HFFc6 (cell line): ENCODE data around the gene IL18BP. TPM values are rescaled to one million over a fixed set of nuclear protein-coding genes. Genes with fewer than 3 reads are reported as not detected.

Source experiments
- DNase-seq: peaks from one replicate; pipeline ENCODE4 v3.0.0-alpha.2; 2018
- H3K27ac Mint-ChIP-seq: 2 replicates; pipeline ENCODE4 v1.8.0; 2020; ENCODE audit warnings: mild to moderate bottlenecking, mixed read lengths
- H3K27me3 Mint-ChIP-seq: 2 replicates; pipeline ENCODE4 v1.8.0; 2021; ENCODE audit warnings: mild to moderate bottlenecking, moderate library complexity, mixed read lengths; ENCODE audit not compliant: insufficient read depth
- H3K36me3 Mint-ChIP-seq: 2 replicates; pipeline ENCODE4 v1.8.0; 2021; ENCODE audit warnings: low read depth, mixed read lengths
- H3K4me1 Mint-ChIP-seq: 2 replicates; pipeline ENCODE4 v1.8.0; 2020; ENCODE audit warnings: low read depth, mixed read lengths
- H3K4me3 Mint-ChIP-seq: 2 replicates; pipeline ENCODE4 v1.8.0; 2020; ENCODE audit warnings: mild to moderate bottlenecking, moderate library complexity, mixed read lengths
- H3K9me3 Mint-ChIP-seq: 2 replicates; pipeline ENCODE4 v1.8.0; 2020; ENCODE audit warnings: mild to moderate bottlenecking, mixed read lengths
- CTCF ChIP-seq: fragments of 200-600 bp; sonication (generic); IDR thresholded peaks from 2 replicates; pipeline ENCODE4 v1.5.0; 2021; ENCODE audit warnings: antibody characterized with exemption, mild to moderate bottlenecking
- total RNA-seq, 6 experiments: library from RNA; stranded (reverse); fragmentation: NEBNext Ultra II Directional; extraction: Animal tissue kit (Norgen Biotek cat#: 25700); gene quantifications; 2 replicates in 1 of 6; 3 replicates in 5 of 6; pipeline ENCODE4 v1.2.3, GENCODE V29; 2021

IL18BP gene
- total RNA-seq, 6 experiments from 2014 or later = 1.5 to 2.3 (median 1.8) TPM

GRCh38 chr11:72026090-72026489 is 27.4 kb downstream of the IL18BP start:
- peak overlapping the region; percentile 95 for H3K27ac Mint-ChIP-seq
- H3K4me1 Mint-ChIP-seq = peaks cover 64% of the 10 kb centered on the region
- no peak for DNase-seq
- peaks cover 1% of the 10 kb centered on the region; the same call in 1 of the 2 replicates for H3K27me3 Mint-ChIP-seq
- H3K4me3 Mint-ChIP-seq = no peak overlapping the region
- no peak for TF ChIP-seq CTCF
- peaks cover 27% of the 10 kb centered on the region for H3K36me3 Mint-ChIP-seq
- H3K9me3 Mint-ChIP-seq = no peaks in the 10 kb centered on the region

- Mint-ChIP-seq H3K4me3 (no peak overlapping the region), H3K9me3 (no peaks in the 10 kb centered on the region), H3K4me1 (peaks cover 43% of the 10 kb centered on the region), H3K27me3 (no peaks in the 10 kb centered on the region), H3K27ac (peak overlapping the region; percentile 13; the same call in 1 of the 2 replicates), H3K36me3 (peaks cover 22% of the 10 kb centered on the region)
- no peak for DNase-seq
- TF ChIP-seq CTCF = no peak
These were observed 31.9 kb downstream of the IL18BP start for GRCh38 chr11:72030472-72031045.

GRCh38 chr11:72036687-72037086 is 38.0 kb downstream of the IL18BP start:
- no peaks in the 10 kb centered on the region; the same call in 1 of the 2 replicates for H3K27me3 Mint-ChIP-seq
- peaks cover 7% of the 10 kb centered on the region; the same call in 1 of the 2 replicates for H3K36me3 Mint-ChIP-seq
- H3K4me3 Mint-ChIP-seq = no peak overlapping the region
- H3K27ac Mint-ChIP-seq = peak overlapping the region; percentile 64; the same call in 1 of the 2 replicates
- no peak for TF ChIP-seq CTCF
- H3K9me3 Mint-ChIP-seq = no peaks in the 10 kb centered on the region
- no peak for DNase-seq
- peaks cover 12% of the 10 kb centered on the region for H3K4me1 Mint-ChIP-seq

GRCh38 chr11:72037554-72038311 is 39.0 kb downstream of the IL18BP start:
- no peaks in the 10 kb centered on the region; the same call in 1 of the 2 replicates for H3K27me3 Mint-ChIP-seq
- H3K9me3 Mint-ChIP-seq = no peaks in the 10 kb centered on the region
- peaks cover 13% of the 10 kb centered on the region; the same call in 1 of the 2 replicates for H3K36me3 Mint-ChIP-seq
- peaks cover 22% of the 10 kb centered on the region for H3K4me1 Mint-ChIP-seq
- no peak for TF ChIP-seq CTCF
- no peak overlapping the region for H3K27ac Mint-ChIP-seq
- no peak overlapping the region for H3K4me3 Mint-ChIP-seq
- peak; percentile 12 for DNase-seq

GRCh38 chr11:72038491-72038890 is 39.8 kb downstream of the IL18BP start:
- H3K36me3 Mint-ChIP-seq = peaks cover 13% of the 10 kb centered on the region; the same call in 1 of the 2 replicates
- no peak overlapping the region for H3K27ac Mint-ChIP-seq
- H3K4me3 Mint-ChIP-seq = no peak overlapping the region
- H3K4me1 Mint-ChIP-seq = peaks cover 28% of the 10 kb centered on the region
- H3K27me3 Mint-ChIP-seq = no peaks in the 10 kb centered on the region; the same call in 1 of the 2 replicates
- no peak for TF ChIP-seq CTCF
- no peaks in the 10 kb centered on the region for H3K9me3 Mint-ChIP-seq
- peak; percentile 64 for DNase-seq
